Liver (tissue), 3 donors: ENCODE measurements around the gene GNPDA2.

Experiments
- GABPA ChIP-seq, 2 donors: IDR thresholded peaks in 1 of 2; conservative IDR thresholded peaks in 1 of 2; 2 replicates each; pipeline ENCODE4 v1.6.1; 2016; ENCODE audit warnings: antibody characterized with exemption in 2 of 2, mild to moderate bottlenecking in 1 of 2, moderate library complexity in 1 of 2
- RAD21 ChIP-seq, 2 donors: IDR thresholded peaks; 2 replicates each; pipeline ENCODE4 v1.6.1; 2016; ENCODE audit warnings: antibody characterized with exemption in 2 of 2, mild to moderate bottlenecking in 2 of 2
- TAF1 ChIP-seq: conservative IDR thresholded peaks from 2 replicates; pipeline ENCODE4 v1.6.1; 2016; ENCODE audit warnings: antibody characterized with exemption, mild to moderate bottlenecking
- YY1 ChIP-seq: IDR thresholded peaks from 2 replicates; pipeline ENCODE4 v1.6.1; 2016; ENCODE audit warnings: antibody characterized with exemption, mild to moderate bottlenecking
- TF ChIP-seq, protein P1 (sequence below): fragments of 150-350 bp; IDR thresholded peaks from 2 replicates; pipeline ENCODE4 v1.5.1; 2017; ENCODE audit warnings: improper control_type of control experiment, low read depth, low read length; ENCODE audit not compliant: missing input control
- TF ChIP-seq, protein P2 (sequence below): IDR thresholded peaks from 2 replicates; pipeline ENCODE4 v1.6.1; 2016; ENCODE audit warnings: antibody characterized with exemption
- donor health status: healthy.
- donor health status: healthy.

DNA sequence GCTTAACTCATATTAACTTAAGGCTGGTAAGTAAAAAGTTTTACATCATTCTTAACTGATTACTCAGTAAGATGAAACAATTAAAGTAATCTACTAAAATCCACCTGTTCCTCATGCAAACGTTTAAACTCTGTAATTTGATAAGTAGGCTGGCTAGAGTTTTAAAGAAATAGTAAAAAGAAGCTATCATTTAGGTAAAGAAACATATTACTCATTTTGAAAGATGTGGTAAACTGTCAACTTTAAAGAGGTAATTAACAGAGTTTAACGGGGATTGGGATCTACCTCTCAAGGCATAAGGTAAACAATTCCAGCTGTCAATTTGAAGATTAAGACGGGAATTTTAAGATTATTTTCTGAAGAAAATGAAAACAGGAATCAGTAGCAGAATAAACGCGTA, 9.8 kb downstream of the GNPDA2 start:
- TF ChIP-seq YY1 (no peak), GABPA (IDR thresholded peaks at IDR 0.05 in 1 of 2, conservative IDR thresholded peaks at IDR 0.05 in 1 of 2) (no peak), TAF1 (no peak), RAD21 (IDR thresholded peaks at IDR 0.05) (no peak)
- TF ChIP-seq, protein P1, sequence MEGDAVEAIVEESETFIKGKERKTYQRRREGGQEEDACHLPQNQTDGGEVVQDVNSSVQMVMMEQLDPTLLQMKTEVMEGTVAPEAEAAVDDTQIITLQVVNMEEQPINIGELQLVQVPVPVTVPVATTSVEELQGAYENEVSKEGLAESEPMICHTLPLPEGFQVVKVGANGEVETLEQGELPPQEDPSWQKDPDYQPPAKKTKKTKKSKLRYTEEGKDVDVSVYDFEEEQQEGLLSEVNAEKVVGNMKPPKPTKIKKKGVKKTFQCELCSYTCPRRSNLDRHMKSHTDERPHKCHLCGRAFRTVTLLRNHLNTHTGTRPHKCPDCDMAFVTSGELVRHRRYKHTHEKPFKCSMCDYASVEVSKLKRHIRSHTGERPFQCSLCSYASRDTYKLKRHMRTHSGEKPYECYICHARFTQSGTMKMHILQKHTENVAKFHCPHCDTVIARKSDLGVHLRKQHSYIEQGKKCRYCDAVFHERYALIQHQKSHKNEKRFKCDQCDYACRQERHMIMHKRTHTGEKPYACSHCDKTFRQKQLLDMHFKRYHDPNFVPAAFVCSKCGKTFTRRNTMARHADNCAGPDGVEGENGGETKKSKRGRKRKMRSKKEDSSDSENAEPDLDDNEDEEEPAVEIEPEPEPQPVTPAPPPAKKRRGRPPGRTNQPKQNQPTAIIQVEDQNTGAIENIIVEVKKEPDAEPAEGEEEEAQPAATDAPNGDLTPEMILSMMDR, result no peak
- TF ChIP-seq, protein P2, sequence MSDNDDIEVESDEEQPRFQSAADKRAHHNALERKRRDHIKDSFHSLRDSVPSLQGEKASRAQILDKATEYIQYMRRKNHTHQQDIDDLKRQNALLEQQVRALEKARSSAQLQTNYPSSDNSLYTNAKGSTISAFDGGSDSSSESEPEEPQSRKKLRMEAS, result no peak
